Peyer's patch (tissue), 4 donors: ENCODE data around the gene TTI1.

Source experiments
- POLR2A ChIP-seq, 2 donors: fragments of 450-650 bp; IDR thresholded peaks; one replicate each; pipeline ENCODE4 v1.5.1; 2017; ENCODE audit warnings: antibody characterized with exemption in 2 of 2, mild to moderate bottlenecking in 2 of 2, moderate library complexity in 2 of 2
- TF ChIP-seq, protein P1 (sequence below), 6 experiments: fragments of 450-650 bp in 4 of 6; fragments of 200-600 bp in 2 of 6; sonication (generic) in 1 of 6; IDR thresholded peaks; one replicate each; pipeline ENCODE4 v1.5.1; 2017 to 2019; ENCODE audit warnings: antibody characterized with exemption in 6 of 6, mild to moderate bottlenecking in 3 of 6, moderate library complexity in 1 of 6

- TF ChIP-seq, protein P1, sequence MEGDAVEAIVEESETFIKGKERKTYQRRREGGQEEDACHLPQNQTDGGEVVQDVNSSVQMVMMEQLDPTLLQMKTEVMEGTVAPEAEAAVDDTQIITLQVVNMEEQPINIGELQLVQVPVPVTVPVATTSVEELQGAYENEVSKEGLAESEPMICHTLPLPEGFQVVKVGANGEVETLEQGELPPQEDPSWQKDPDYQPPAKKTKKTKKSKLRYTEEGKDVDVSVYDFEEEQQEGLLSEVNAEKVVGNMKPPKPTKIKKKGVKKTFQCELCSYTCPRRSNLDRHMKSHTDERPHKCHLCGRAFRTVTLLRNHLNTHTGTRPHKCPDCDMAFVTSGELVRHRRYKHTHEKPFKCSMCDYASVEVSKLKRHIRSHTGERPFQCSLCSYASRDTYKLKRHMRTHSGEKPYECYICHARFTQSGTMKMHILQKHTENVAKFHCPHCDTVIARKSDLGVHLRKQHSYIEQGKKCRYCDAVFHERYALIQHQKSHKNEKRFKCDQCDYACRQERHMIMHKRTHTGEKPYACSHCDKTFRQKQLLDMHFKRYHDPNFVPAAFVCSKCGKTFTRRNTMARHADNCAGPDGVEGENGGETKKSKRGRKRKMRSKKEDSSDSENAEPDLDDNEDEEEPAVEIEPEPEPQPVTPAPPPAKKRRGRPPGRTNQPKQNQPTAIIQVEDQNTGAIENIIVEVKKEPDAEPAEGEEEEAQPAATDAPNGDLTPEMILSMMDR (IDR thresholded peaks at IDR 0.05), result no peak
- no peak for TF ChIP-seq POLR2A (IDR thresholded peaks at IDR 0.05)
These were observed 91.9 kb downstream of the TTI1 start for GRCh38 chr20:37941332-37941731.
